ENCODE measurements around the gene KSR1. TPM values are rescaled to one million over a fixed set of nuclear protein-coding genes. Genes with fewer than 3 reads are reported as not detected.

The KSR1 gene
- total RNA-seq, 4 donors from 2014 or later, result 10.4 to 17.7 (median 13.2) TPM

- DNase-seq, result no peak
- Histone ChIP-seq H3K9me3 (no peaks in the 10 kb centered on the region), H3K4me3 (no peak overlapping the region), H3K4me1 (peaks cover 4 to 7% of the 10 kb centered on the region in 2 donors), H3K27ac (no peak overlapping the region), H3K36me3 (no peaks in the 10 kb centered on the region), H3K27me3 (no peaks in the 10 kb centered on the region)
- ATAC-seq, result no peak
- TF ChIP-seq CTCF (IDR thresholded peaks at IDR 0.05 in 4 of 5, conservative IDR thresholded peaks at IDR 0.05 in 1 of 5) (no peak), POLR2A (IDR thresholded peaks at IDR 0.05) (no peak)
- intact Hi-C loops (cut with DNase I; ENCODE audit: low total_unique reads) (no loop called here), in situ Hi-C loops (cut with MboI; ENCODE audit: low sequenced_read_pairs in 4 of 4) (no loop called here)
Measured at GRCh38 chr17:27530764-27531391, 74.6 kb downstream of the KSR1 start.

GRCh38 chr17:27531469-27531961, 75.3 kb downstream of the KSR1 start:
- intact Hi-C loops (cut with DNase I; ENCODE audit: low total_unique reads), result no loop called here
- H3K27me3 ChIP-seq, result no peaks in the 10 kb centered on the region
- no peak overlapping the region for H3K4me3 ChIP-seq
- ATAC-seq, result no peak
- H3K9me3 ChIP-seq, result no peaks in the 10 kb centered on the region
- in situ Hi-C loops (cut with MboI; ENCODE audit: low sequenced_read_pairs in 4 of 4), result no loop called here
- H3K36me3 ChIP-seq, result no peaks in the 10 kb centered on the region
- no peak for DNase-seq
- peaks cover 4 to 7% of the 10 kb centered on the region in 2 donors for H3K4me1 ChIP-seq
- TF ChIP-seq POLR2A (IDR thresholded peaks at IDR 0.05), result no peak
- no peak for TF ChIP-seq CTCF (IDR thresholded peaks at IDR 0.05 in 4 of 5, conservative IDR thresholded peaks at IDR 0.05 in 1 of 5)
- no peak overlapping the region for H3K27ac ChIP-seq

- DNase-seq (peak in 1 of 2 donors; percentile 29), ATAC-seq (no peak)
- in situ Hi-C loops (cut with MboI; ENCODE audit: low sequenced_read_pairs in 4 of 4) (no loop called here), intact Hi-C loops (cut with DNase I; ENCODE audit: low total_unique reads) (no loop called here)
- Histone ChIP-seq H3K4me1 (peaks cover 4 to 7% of the 10 kb centered on the region in 2 donors), H3K4me3 (no peak overlapping the region), H3K36me3 (no peaks in the 10 kb centered on the region), H3K27me3 (no peaks in the 10 kb centered on the region), H3K27ac (no peak overlapping the region), H3K9me3 (no peaks in the 10 kb centered on the region)
- no peak for TF ChIP-seq POLR2A (IDR thresholded peaks at IDR 0.05)
- TF ChIP-seq CTCF (IDR thresholded peaks at IDR 0.05 in 4 of 5, conservative IDR thresholded peaks at IDR 0.05 in 1 of 5), result no peak
Measured at GRCh38 chr17:27532269-27533263, 76.3 kb downstream of the KSR1 start.

- H3K27ac ChIP-seq, result no peak overlapping the region
- intact Hi-C loops (cut with DNase I; ENCODE audit: low total_unique reads) (no loop called here), in situ Hi-C loops (cut with MboI; ENCODE audit: low sequenced_read_pairs in 4 of 4) (no loop called here)
- peaks cover 3 to 4% of the 10 kb centered on the region in 2 donors for H3K4me1 ChIP-seq
- DNase-seq (no peak), ATAC-seq (no peak)
- H3K27me3 ChIP-seq, result no peaks in the 10 kb centered on the region
- H3K4me3 ChIP-seq, result no peak overlapping the region
- no peaks in the 10 kb centered on the region for H3K36me3 ChIP-seq
- H3K9me3 ChIP-seq, result no peaks in the 10 kb centered on the region
- TF ChIP-seq CTCF (IDR thresholded peaks at IDR 0.05 in 4 of 5, conservative IDR thresholded peaks at IDR 0.05 in 1 of 5) (no peak), POLR2A (IDR thresholded peaks at IDR 0.05) (no peak)
Measured at GRCh38 chr17:27533874-27534815, 77.9 kb downstream of the KSR1 start.

Data from gastrocnemius medialis (tissue), 4 donors.